HUDEP-2 (cell line): ENCODE measurements around the gene TBCA.

ENCODE experiments used
- DNase-seq, 76 experiments: peaks; one replicate each; lab custom pipeline; 2025; ENCODE audit not compliant: unreplicated experiment in 76 of 76; lab: John Stamatoyannopoulos, UW

Gene TBCA

GRCh38 chr5:77775790-77776553 lies at the start of gene TBCA:
Gene TBCA (minus strand): TSS chr5:77776339. CDS start chr5:77776257, 82 bp downstream.
- peak in 75 of 76 experiments; percentile 36 to 92 (median 84) for DNase-seq

GRCh38 chr5:77824981-77825380 lies 48.8 kb upstream of the TBCA start:
- DNase-seq = no peak

GRCh38 chr5:77816686-77817085 lies 40.5 kb upstream of the TBCA start:
- DNase-seq = no peak

GRCh38 chr5:77812926-77813589 lies 36.9 kb upstream of the TBCA start:
- DNase-seq = no peak

GRCh38 chr5:77806213-77806843 lies 30.2 kb upstream of the TBCA start:
- DNase-seq = no peak

- no peak for DNase-seq
Observed at GRCh38 chr5:77798456-77798855, 22.3 kb upstream of the TBCA start.

GRCh38 chr5:77797136-77797535 lies 21.0 kb upstream of the TBCA start:
- DNase-seq = no peak

- no peak for DNase-seq
Observed at GRCh38 chr5:77795846-77796245, 19.7 kb upstream of the TBCA start.

- no peak for DNase-seq
Observed at GRCh38 chr5:77795268-77795667, 19.1 kb upstream of the TBCA start.

- DNase-seq = no peak
Observed at GRCh38 chr5:77791926-77792325, 15.8 kb upstream of the TBCA start.

- no peak for DNase-seq
Observed at GRCh38 chr5:77791356-77791755, 15.2 kb upstream of the TBCA start.

- no peak for DNase-seq
Observed at GRCh38 chr5:77785229-77785628, 9.1 kb upstream of the TBCA start.

GRCh38 chr5:77784735-77785134 lies 8.6 kb upstream of the TBCA start:
- DNase-seq = no peak

GRCh38 chr5:77781076-77781475 lies 4.9 kb upstream of the TBCA start:
- no peak for DNase-seq

GRCh38 chr5:77778881-77779438 lies 2.8 kb upstream of the TBCA start:
- DNase-seq = no peak

GRCh38 chr5:77778398-77778797 lies 2.3 kb upstream of the TBCA start:
- DNase-seq = no peak

- no peak for DNase-seq
Observed at GRCh38 chr5:77777911-77778310, 1.8 kb upstream of the TBCA start.

GRCh38 chr5:77777281-77777892 lies 1.2 kb upstream of the TBCA start:
- no peak for DNase-seq

GRCh38 chr5:77776554-77777206 lies 541 bp upstream of the TBCA start:
- DNase-seq = peak in 1 of 76 experiments; percentile 38

- DNase-seq = peak in 24 of 76 experiments; percentile 9 to 65 (median 41)
Observed at GRCh38 chr5:77774981-77775789, 954 bp downstream of the TBCA start.
